GM23338 (cell line): ENCODE data around the gene ARHGAP10. TPM values are rescaled to one million over a fixed set of nuclear protein-coding genes. Genes with fewer than 3 reads are reported as not detected.

Source experiments
- ATAC-seq: fragments of 200-7000 bp; cut with Tn5 transposase; 3 replicates; pipeline ENCODE4 v1.9.1; 2020
- DNase-seq: peaks from one replicate; pipeline ENCODE4 v3.0.0-alpha.2; 2015; ENCODE audit warnings: low spot score
- H2AFZ ChIP-seq: fragments of 200-600 bp; sonication (generic); 2 replicates; pipeline ENCODE4 v1.8.0; 2016; ENCODE audit warnings: antibody characterized with exemption, mild to moderate bottlenecking, moderate library complexity
- H3F3A ChIP-seq: fragments of 200-600 bp; sonication (generic); replicated peaks from 2 replicates; pipeline ENCODE4 v1.8.0; 2017; ENCODE audit warnings: antibody characterized with exemption, mixed run types, low read depth
- H3K27ac ChIP-seq: fragments of 200-600 bp; sonication (generic); 2 replicates; pipeline ENCODE4 v1.6.1; 2016; ENCODE audit warnings: low read depth
- H3K27me3 ChIP-seq: fragments of 200-600 bp; sonication (generic); 2 replicates; pipeline ENCODE4 v1.8.0; 2016; ENCODE audit warnings: mild to moderate bottlenecking, mixed run types, moderate library complexity; ENCODE audit not compliant: insufficient read depth
- H3K36me3 ChIP-seq: fragments of 200-600 bp; sonication (generic); 2 replicates; pipeline ENCODE4 v1.8.0; 2016; ENCODE audit warnings: mild to moderate bottlenecking; ENCODE audit not compliant: insufficient read depth
- H3K4me1 ChIP-seq: fragments of 200-600 bp; sonication (generic); 2 replicates; pipeline ENCODE4 v1.8.0; 2016; ENCODE audit warnings: mild to moderate bottlenecking, moderate library complexity; ENCODE audit not compliant: insufficient read depth
- H3K4me2 ChIP-seq: fragments of 200-600 bp; sonication (generic); 2 replicates; pipeline ENCODE4 v1.7.1; 2017; ENCODE audit warnings: mixed run types
- H3K4me3 ChIP-seq: fragments of 200-600 bp; sonication (generic); 2 replicates; pipeline ENCODE4 v1.6.1; 2016; ENCODE audit warnings: mixed run types
- H3K79me2 ChIP-seq: fragments of 200-600 bp; sonication (generic); replicated peaks from 2 replicates; pipeline ENCODE4 v1.8.0; 2017; ENCODE audit warnings: mild to moderate bottlenecking; ENCODE audit not compliant: insufficient read depth
- H3K9me2 ChIP-seq: fragments of 200-600 bp; sonication (generic); 2 replicates; pipeline ENCODE4 v1.8.0; 2017; ENCODE audit not compliant: insufficient read depth
- H4K20me1 ChIP-seq: fragments of 200-600 bp; sonication (generic); replicated peaks from 2 replicates; pipeline ENCODE4 v1.8.0; 2017; ENCODE audit warnings: mild to moderate bottlenecking; ENCODE audit not compliant: insufficient read depth
- H3K27ac Mint-ChIP-seq: 2 replicates; pipeline ENCODE4 v1.8.0; 2020; ENCODE audit warnings: inconsistent platforms, mild to moderate bottlenecking, moderate library complexity, mixed read lengths
- H3K27me3 Mint-ChIP-seq: 3 replicates; pipeline ENCODE4 v1.8.0; 2022; ENCODE audit warnings: low read depth, mild to moderate bottlenecking, moderate library complexity, mixed read lengths, inconsistent platforms; ENCODE audit not compliant: insufficient read depth, poor library complexity
- H3K36me3 Mint-ChIP-seq: 3 replicates; pipeline ENCODE4 v1.8.0; 2021; ENCODE audit warnings: low read depth, mild to moderate bottlenecking, inconsistent platforms, moderate library complexity, mixed read lengths
- H3K4me1 Mint-ChIP-seq: 3 replicates; pipeline ENCODE4 v1.8.0; 2020; ENCODE audit warnings: mild to moderate bottlenecking, inconsistent platforms, mixed read lengths
- H3K4me3 Mint-ChIP-seq: 3 replicates; pipeline ENCODE4 v1.8.0; 2021; ENCODE audit warnings: moderate library complexity, mild to moderate bottlenecking, inconsistent platforms, mixed read lengths
- H3K9me3 Mint-ChIP-seq: 3 replicates; pipeline ENCODE4 v1.8.0; 2020; ENCODE audit warnings: moderate library complexity, mild to moderate bottlenecking, inconsistent platforms, mixed read lengths
- CREB1 ChIP-seq: fragments of 250-450 bp; sonication (Bioruptor Pico); IDR thresholded peaks from 2 replicates; pipeline ENCODE4 v1.5.0; 2020; ENCODE audit warnings: low read depth, mild to moderate bottlenecking, moderate library complexity
- EZH2 ChIP-seq: fragments of 200-600 bp; sonication (generic); IDR thresholded peaks from one replicate; pipeline ENCODE4 v1.8.0; 2017; ENCODE audit warnings: antibody characterized with exemption, mild to moderate bottlenecking, low read depth; ENCODE audit not compliant: unreplicated experiment
- JUNB ChIP-seq: IDR thresholded peaks from one replicate; pipeline ENCODE4 v1.6.1; 2016; ENCODE audit warnings: antibody characterized with exemption; ENCODE audit not compliant: unreplicated experiment
- NANOG ChIP-seq: IDR thresholded peaks from 2 replicates; pipeline ENCODE4 v1.6.1; 2016; ENCODE audit warnings: antibody characterized with exemption, borderline replicate concordance
- ZNF331 ChIP-seq: fragments of 250-450 bp; sonication (Bioruptor Pico); IDR thresholded peaks from 2 replicates; pipeline ENCODE4 v1.5.0; 2020; ENCODE audit warnings: low read depth, mild to moderate bottlenecking, moderate library complexity
- polyA plus RNA-seq: library from polyadenylated mRNA; unstranded; fragments of >200 nt; fragmentation: Nextera tagmentation; extraction: Ambion mirVana; gene quantifications from 2 replicates; pipeline ENCODE4 v1.2.1, GENCODE V29; 2016
- total RNA-seq: library from RNA; depleted of rRNA; stranded (reverse); fragments of >200 nt; shearing (Covaris generic); gene quantifications from 2 replicates; pipeline ENCODE4 v1.2.3, GENCODE V29; 2014
- TF ChIP-seq, protein P1 (sequence below): fragments of 250-450 bp; sonication (Bioruptor Pico); IDR thresholded peaks from 2 replicates; pipeline ENCODE4 v1.5.0; 2020; ENCODE audit warnings: mild to moderate bottlenecking, moderate library complexity
- TF ChIP-seq, protein P2 (sequence below): IDR thresholded peaks from one replicate; pipeline ENCODE4 v1.6.1; 2018; ENCODE audit warnings: antibody characterized with exemption; ENCODE audit not compliant: unreplicated experiment

ARHGAP10 gene
- total and polyA plus RNA-seq, 2 experiments from 2014 or later = 5.1 to 6.3 TPM

DNA sequence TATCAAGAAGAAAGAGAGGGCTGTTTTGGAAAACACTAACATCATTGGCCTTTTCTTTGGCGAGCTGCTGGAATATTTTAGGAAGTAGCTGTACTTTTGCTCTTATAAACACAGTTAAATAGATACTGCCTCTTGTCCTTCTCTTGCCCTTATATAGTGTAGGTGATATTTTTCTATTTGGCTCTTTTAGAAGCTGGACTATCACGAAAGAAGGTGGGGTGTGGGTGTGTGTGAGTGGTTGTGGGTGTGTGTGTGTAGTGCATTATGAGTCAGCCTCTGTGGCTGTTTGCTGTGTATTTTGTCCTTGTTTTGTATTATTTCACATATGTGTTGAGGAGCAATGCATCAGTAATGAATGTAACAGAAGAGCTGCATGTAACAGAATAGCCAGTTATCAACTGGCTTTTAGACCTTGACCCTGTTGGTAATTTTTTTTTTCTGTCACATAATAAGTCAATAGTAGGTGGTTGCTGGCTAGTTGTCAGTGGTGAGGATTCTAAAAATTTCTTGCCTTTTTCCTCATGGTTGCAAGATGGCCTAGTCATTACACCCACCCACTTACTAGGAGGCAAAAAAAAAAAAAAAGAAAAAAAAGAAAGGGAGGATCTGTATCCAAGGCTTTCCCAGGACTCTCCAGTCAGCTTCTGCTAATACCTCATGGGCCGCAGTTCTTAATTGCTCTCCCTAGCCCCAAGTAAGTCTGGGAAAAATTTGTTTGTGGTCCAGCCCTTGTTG is 23.8 kb downstream of the ARHGAP10 start:
- H3K27ac ChIP-seq = no peak overlapping the region
- H3K36me3 Mint-ChIP-seq = no peaks in the 10 kb centered on the region
- peaks cover 3% of the 10 kb centered on the region; the same call in 1 of the 2 replicates for H3K79me2 ChIP-seq

More for the DNA sequence above, 23.8 kb downstream of the ARHGAP10 start:
- TF ChIP-seq ZNF331 = no peak
- TF ChIP-seq, protein P1, sequence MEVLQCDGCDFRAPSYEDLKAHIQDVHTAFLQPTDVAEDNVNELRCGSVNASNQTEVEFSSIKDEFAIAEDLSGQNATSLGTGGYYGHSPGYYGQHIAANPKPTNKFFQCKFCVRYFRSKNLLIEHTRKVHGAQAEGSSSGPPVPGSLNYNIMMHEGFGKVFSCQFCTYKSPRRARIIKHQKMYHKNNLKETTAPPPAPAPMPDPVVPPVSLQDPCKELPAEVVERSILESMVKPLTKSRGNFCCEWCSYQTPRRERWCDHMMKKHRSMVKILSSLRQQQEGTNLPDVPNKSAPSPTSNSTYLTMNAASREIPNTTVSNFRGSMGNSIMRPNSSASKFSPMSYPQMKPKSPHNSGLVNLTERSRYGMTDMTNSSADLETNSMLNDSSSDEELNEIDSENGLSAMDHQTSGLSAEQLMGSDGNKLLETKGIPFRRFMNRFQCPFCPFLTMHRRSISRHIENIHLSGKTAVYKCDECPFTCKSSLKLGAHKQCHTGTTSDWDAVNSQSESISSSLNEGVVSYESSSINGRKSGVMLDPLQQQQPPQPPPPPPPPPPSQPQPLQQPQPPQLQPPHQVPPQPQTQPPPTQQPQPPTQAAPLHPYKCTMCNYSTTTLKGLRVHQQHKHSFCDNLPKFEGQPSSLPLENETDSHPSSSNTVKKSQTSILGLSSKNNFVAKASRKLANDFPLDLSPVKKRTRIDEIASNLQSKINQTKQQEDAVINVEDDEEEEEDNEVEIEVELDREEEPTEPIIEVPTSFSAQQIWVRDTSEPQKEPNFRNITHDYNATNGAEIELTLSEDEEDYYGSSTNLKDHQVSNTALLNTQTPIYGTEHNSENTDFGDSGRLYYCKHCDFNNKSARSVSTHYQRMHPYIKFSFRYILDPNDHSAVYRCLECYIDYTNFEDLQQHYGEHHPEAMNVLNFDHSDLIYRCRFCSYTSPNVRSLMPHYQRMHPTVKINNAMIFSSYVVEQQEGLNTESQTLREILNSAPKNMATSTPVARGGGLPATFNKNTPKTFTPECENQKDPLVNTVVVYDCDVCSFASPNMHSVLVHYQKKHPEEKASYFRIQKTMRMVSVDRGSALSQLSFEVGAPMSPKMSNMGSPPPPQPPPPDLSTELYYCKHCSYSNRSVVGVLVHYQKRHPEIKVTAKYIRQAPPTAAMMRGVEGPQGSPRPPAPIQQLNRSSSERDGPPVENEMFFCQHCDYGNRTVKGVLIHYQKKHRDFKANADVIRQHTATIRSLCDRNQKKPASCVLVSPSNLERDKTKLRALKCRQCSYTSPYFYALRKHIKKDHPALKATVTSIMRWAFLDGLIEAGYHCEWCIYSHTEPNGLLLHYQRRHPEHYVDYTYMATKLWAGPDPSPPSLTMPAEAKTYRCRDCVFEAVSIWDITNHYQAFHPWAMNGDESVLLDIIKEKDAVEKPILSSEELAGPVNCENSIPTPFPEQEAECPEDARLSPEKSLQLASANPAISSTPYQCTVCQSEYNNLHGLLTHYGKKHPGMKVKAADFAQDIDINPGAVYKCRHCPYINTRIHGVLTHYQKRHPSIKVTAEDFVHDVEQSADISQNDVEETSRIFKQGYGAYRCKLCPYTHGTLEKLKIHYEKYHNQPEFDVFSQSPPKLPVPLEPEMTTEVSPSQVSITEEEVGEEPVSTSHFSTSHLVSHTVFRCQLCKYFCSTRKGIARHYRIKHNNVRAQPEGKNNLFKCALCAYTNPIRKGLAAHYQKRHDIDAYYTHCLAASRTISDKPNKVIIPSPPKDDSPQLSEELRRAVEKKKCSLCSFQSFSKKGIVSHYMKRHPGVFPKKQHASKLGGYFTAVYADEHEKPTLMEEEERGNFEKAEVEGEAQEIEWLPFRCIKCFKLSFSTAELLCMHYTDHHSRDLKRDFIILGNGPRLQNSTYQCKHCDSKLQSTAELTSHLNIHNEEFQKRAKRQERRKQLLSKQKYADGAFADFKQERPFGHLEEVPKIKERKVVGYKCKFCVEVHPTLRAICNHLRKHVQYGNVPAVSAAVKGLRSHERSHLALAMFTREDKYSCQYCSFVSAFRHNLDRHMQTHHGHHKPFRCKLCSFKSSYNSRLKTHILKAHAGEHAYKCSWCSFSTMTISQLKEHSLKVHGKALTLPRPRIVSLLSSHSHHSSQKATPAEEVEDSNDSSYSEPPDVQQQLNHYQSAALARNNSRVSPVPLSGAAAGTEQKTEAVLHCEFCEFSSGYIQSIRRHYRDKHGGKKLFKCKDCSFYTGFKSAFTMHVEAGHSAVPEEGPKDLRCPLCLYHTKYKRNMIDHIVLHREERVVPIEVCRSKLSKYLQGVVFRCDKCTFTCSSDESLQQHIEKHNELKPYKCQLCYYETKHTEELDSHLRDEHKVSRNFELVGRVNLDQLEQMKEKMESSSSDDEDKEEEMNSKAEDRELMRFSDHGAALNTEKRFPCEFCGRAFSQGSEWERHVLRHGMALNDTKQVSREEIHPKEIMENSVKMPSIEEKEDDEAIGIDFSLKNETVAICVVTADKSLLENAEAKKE (CRISPR knock-in tag) = no peak
- no peak for TF ChIP-seq EZH2
- no peak for TF ChIP-seq CREB1 (CRISPR knock-in tag)
- TF ChIP-seq, protein P2, sequence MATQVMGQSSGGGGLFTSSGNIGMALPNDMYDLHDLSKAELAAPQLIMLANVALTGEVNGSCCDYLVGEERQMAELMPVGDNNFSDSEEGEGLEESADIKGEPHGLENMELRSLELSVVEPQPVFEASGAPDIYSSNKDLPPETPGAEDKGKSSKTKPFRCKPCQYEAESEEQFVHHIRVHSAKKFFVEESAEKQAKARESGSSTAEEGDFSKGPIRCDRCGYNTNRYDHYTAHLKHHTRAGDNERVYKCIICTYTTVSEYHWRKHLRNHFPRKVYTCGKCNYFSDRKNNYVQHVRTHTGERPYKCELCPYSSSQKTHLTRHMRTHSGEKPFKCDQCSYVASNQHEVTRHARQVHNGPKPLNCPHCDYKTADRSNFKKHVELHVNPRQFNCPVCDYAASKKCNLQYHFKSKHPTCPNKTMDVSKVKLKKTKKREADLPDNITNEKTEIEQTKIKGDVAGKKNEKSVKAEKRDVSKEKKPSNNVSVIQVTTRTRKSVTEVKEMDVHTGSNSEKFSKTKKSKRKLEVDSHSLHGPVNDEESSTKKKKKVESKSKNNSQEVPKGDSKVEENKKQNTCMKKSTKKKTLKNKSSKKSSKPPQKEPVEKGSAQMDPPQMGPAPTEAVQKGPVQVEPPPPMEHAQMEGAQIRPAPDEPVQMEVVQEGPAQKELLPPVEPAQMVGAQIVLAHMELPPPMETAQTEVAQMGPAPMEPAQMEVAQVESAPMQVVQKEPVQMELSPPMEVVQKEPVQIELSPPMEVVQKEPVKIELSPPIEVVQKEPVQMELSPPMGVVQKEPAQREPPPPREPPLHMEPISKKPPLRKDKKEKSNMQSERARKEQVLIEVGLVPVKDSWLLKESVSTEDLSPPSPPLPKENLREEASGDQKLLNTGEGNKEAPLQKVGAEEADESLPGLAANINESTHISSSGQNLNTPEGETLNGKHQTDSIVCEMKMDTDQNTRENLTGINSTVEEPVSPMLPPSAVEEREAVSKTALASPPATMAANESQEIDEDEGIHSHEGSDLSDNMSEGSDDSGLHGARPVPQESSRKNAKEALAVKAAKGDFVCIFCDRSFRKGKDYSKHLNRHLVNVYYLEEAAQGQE = no peak
- TF ChIP-seq NANOG = no peak
- no peak for TF ChIP-seq JUNB
- Mint-ChIP-seq H3K4me3 (no peak overlapping the region), H3K9me3 (no peaks in the 10 kb centered on the region), H3K27me3 (no peaks in the 10 kb centered on the region), H3K27ac (peak overlapping the region; percentile 74), H3K4me1 (peaks cover 13% of the 10 kb centered on the region; the same call in 2 of the 3 replicates)
- Histone ChIP-seq H3K36me3 (no peaks in the 10 kb centered on the region), H3K27me3 (no peaks in the 10 kb centered on the region), H3K9me2 (no peaks in the 10 kb centered on the region), H4K20me1 (no peaks in the 10 kb centered on the region), H3K4me1 (peaks cover 16% of the 10 kb centered on the region; the same call in 1 of the 2 replicates), H2AFZ (no peak overlapping the region), H3K4me3 (no peak overlapping the region), H3F3A (no peaks in the 10 kb centered on the region), H3K4me2 (no peak overlapping the region)
- no peak for DNase-seq
- ATAC-seq = no peak
